Ishikawa (cell line): ENCODE measurements around the gene GMDS.

Source experiments
- CEBPB ChIP-seq: IDR thresholded peaks from 2 replicates; pipeline ENCODE4 v1.6.1; 2012
- CREB1 ChIP-seq: IDR thresholded peaks from 2 replicates; pipeline ENCODE4 v1.6.1; 2012; ENCODE audit warnings: low read depth
- EGR1 ChIP-seq: IDR thresholded peaks from 2 replicates; pipeline ENCODE4 v1.6.1; 2012
- EP300 ChIP-seq: IDR thresholded peaks from 2 replicates; pipeline ENCODE4 v1.6.1; 2012; ENCODE audit warnings: borderline replicate concordance
- FOXM1 ChIP-seq: IDR thresholded peaks from 2 replicates; pipeline ENCODE4 v1.6.1; 2012; ENCODE audit warnings: low read depth, borderline replicate concordance
- MAX ChIP-seq: IDR thresholded peaks from 2 replicates; pipeline ENCODE4 v1.6.1; 2012
- NFIC ChIP-seq: IDR thresholded peaks from 2 replicates; pipeline ENCODE4 v1.6.1; 2012
- RAD21 ChIP-seq: IDR thresholded peaks from 2 replicates; pipeline ENCODE4 v1.6.1; 2012; ENCODE audit warnings: low read depth
- REST ChIP-seq: IDR thresholded peaks from 2 replicates; pipeline ENCODE4 v1.6.1; 2012; ENCODE audit warnings: low read depth, mild to moderate bottlenecking
- TAF1 ChIP-seq: IDR thresholded peaks from 2 replicates; pipeline ENCODE4 v1.6.1; 2012; ENCODE audit warnings: low read depth, mild to moderate bottlenecking
- TCF12 ChIP-seq: IDR thresholded peaks from 2 replicates; pipeline ENCODE4 v1.6.1; 2012; ENCODE audit warnings: low read depth
- TEAD4 ChIP-seq: IDR thresholded peaks from 2 replicates; pipeline ENCODE4 v1.6.1; 2012
- YY1 ChIP-seq: IDR thresholded peaks from 2 replicates; pipeline ENCODE4 v1.6.1; 2012; ENCODE audit warnings: low read depth
- ZBTB7A ChIP-seq: IDR thresholded peaks from 2 replicates; pipeline ENCODE4 v1.6.1; 2012; ENCODE audit warnings: low read depth
- TF ChIP-seq, protein P1 (sequence below): IDR thresholded peaks from 2 replicates; pipeline ENCODE4 v1.6.1; 2012

Gene GMDS

DNA sequence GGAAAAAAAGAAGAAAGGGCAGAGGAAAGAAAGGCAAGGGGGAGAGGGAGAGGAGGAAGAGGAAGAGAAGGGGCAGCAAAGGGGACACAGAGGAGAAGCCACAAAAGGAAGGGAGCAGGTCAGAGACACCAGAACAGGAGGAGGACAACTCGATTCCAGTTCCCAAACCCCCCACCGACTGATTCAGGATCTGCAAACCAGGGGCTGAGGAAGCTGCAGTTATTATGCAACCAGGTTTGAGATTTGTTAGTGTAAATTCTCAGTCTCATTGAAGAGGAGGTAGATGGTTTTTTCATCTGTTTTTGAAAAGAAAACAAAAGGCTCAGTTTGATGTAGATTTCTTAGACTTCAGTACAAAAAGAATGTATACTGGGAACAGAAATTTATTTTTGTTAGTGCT lies 432.9 kb downstream of the GMDS start:
- TF ChIP-seq, protein P1, sequence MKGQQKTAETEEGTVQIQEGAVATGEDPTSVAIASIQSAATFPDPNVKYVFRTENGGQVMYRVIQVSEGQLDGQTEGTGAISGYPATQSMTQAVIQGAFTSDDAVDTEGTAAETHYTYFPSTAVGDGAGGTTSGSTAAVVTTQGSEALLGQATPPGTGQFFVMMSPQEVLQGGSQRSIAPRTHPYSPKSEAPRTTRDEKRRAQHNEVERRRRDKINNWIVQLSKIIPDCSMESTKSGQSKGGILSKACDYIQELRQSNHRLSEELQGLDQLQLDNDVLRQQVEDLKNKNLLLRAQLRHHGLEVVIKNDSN, result no peak
- TF ChIP-seq EP300, result no peak
- TF ChIP-seq ZBTB7A, result no peak
- TF ChIP-seq EGR1, result no peak
- TF ChIP-seq NFIC, result no peak
- no peak for TF ChIP-seq CREB1
- no peak for TF ChIP-seq FOXM1
- no peak for TF ChIP-seq YY1
- TF ChIP-seq CEBPB, result no peak
- no peak for TF ChIP-seq RAD21
- no peak for TF ChIP-seq TEAD4
- TF ChIP-seq MAX, result no peak
- no peak for TF ChIP-seq TAF1
- TF ChIP-seq REST, result no peak
- no peak for TF ChIP-seq TCF12

DNA sequence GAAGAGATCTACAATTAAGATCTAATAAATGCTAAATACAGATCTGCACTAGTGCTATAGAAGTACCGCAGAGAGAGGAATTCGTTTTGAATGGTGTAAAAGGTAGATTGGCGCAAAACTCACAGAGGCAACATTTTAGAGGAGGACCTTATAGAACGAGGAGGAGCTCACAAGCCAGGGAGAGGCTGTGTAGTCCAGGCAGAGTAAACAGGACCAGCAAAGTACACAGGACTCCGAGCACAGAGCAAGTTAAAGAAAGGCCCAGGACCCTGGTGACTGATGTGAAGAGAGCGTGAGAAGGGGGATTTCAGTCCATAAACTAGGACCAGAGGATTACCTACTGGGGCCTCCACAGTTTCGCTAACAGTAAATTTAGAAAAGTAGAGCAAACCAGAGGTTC lies 433.4 kb downstream of the GMDS start:
- no peak for TF ChIP-seq CREB1
- no peak for TF ChIP-seq REST
- no peak for TF ChIP-seq ZBTB7A
- TF ChIP-seq TAF1, result no peak

- TF ChIP-seq CEBPB (no peak), TEAD4 (no peak), FOXM1 (no peak), EP300 (no peak), TAF1 (no peak)
- TF ChIP-seq, protein P1, result no peak
Measured at GRCh38 chr6:1810880-1811279, 434.5 kb downstream of the GMDS start.

GRCh38 chr6:1809291-1809988 lies 436.0 kb downstream of the GMDS start:
- TF ChIP-seq, protein P1, result 0 out of 2 replicates have a peak, but pooled peaks have one; percentile 31
- TF ChIP-seq ZBTB7A, result no peak

DNA sequence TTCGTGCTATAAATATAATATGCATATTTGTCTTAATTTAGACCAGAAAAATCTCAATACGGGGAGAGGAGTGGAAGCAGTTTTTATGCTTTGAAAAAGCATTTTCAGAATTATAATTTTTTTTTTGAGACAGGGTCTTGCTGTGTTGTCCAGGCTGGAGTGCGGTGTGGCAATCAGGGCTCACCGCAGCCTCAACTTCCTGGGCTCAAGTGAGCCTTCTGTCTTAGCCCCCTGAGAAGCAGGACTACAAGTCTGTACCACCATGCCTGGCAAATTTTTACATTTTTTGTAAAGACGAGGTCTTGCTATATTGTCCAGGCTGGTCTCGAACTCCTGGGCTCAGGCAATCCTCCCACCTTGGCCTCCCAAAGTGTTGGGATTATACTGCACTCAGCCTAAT lies 438.5 kb downstream of the GMDS start:
- TF ChIP-seq TAF1 (no peak), EP300 (no peak), RAD21 (no peak), ZBTB7A (no peak), CEBPB (no peak), REST (no peak), TCF12 (no peak), NFIC (no peak)
